K562 (cell line): ENCODE measurements around the gene DYSF. TPM values are rescaled to one million over a fixed set of nuclear protein-coding genes. Genes with fewer than 3 reads are reported as not detected.

Source experiments
- CHD7 ChIP-seq: fragments of 200-600 bp; sonication (generic); IDR thresholded peaks from one replicate; pipeline ENCODE4 v1.6.1; 2012; ENCODE audit warnings: mild to moderate bottlenecking, low read depth, low read length, inconsistent platforms
- EP300 ChIP-seq: IDR thresholded peaks from 2 replicates; pipeline ENCODE4 v1.6.1; 2012; ENCODE audit warnings: low read length, improper control_type of control experiment
- HDAC1 ChIP-seq, 2 experiments: fragments of 450-650 bp; IDR thresholded peaks; 2 replicates each; pipeline ENCODE4 v1.6.1; 2016 to 2017; ENCODE audit warnings: inconsistent platforms in 1 of 2, mild to moderate bottlenecking in 1 of 2, moderate library complexity in 1 of 2
- MTF1 ChIP-seq: fragments of 250-450 bp; sonication (Bioruptor Pico); IDR thresholded peaks from 2 replicates; pipeline ENCODE4 v1.9.0; 2021; ENCODE audit warnings: moderate library complexity, mild to moderate bottlenecking, inconsistent platforms, borderline replicate concordance
- NFE2L1 ChIP-seq: fragments of 450-650 bp; IDR thresholded peaks from 2 replicates; pipeline ENCODE4 v1.6.1; 2016; ENCODE audit warnings: missing genetic modification characterization, low read depth, mild to moderate bottlenecking, missing compliant biosample characterization, moderate library complexity, borderline replicate concordance
- TSHZ1 ChIP-seq: fragments of 250-450 bp; sonication (Bioruptor Pico); IDR thresholded peaks from 2 replicates; pipeline ENCODE4 v1.4.0; 2020; ENCODE audit warnings: mild to moderate bottlenecking, moderate library complexity
- polyA plus RNA-seq, 8 experiments: library from polyadenylated mRNA; depleted of rRNA in 4 of 8; stranded (reverse) in 5 of 8; unstranded in 3 of 8; fragments of >200 nt; fragmentation: Nextera tagmentation in 2 of 8; fragmentation: Illumina TruSeq in 1 of 8; extraction: Ambion mirVana in 2 of 8; extraction: Trizol in 1 of 8; gene quantifications; 2 replicates each; pipeline versions ENCODE4 v1.2.1 to v1.2.3, GENCODE V29; 2011 to 2014; ENCODE audit warnings: inconsistent platforms in 1 of 8, missing spikeins in 1 of 8
- total RNA-seq, 7 experiments: library from RNA; depleted of rRNA in 6 of 7; stranded (reverse); fragments of >200 nt in 6 of 7; fragmentation: Illumina TruSeq in 2 of 7; extraction: Trizol in 2 of 7; gene quantifications; 2 replicates each; pipeline versions ENCODE4 v1.2.1 to v1.2.3, GENCODE V29; 2011 to 2021; ENCODE audit warnings: low replicate concordance in 1 of 7

The DYSF gene
- total and polyA plus RNA-seq, 9 of the 15 experiments (the other 6 are each of a cell fraction or from before 2014, with no cell fraction given) = 0.01 to 0.80 (median 0.29) TPM

GRCh38 chr2:71679491-71679890, 226.1 kb downstream of the DYSF start (continued):
- no peak for TF ChIP-seq CHD7
- no peak for TF ChIP-seq NFE2L1
- TF ChIP-seq EP300 = no peak
- TF ChIP-seq TSHZ1 (CRISPR knock-in tag) = no peak
- TF ChIP-seq MTF1 = no peak
- TF ChIP-seq HDAC1 (IDR thresholded peaks at IDR 0.05) = no peak
